IMR-90 (cell line): ENCODE results near the gene PTCHD4. TPM values are rescaled to one million over a fixed set of nuclear protein-coding genes. Genes with fewer than 3 reads are reported as not detected.

ENCODE experiments used
- ATAC-seq: fragments of 200-7000 bp; cut with Tn5 transposase; 2 replicates; pipeline ENCODE4 v1.9.1; 2020; ENCODE audit warnings: low read depth, mild to moderate bottlenecking, moderate library complexity
- BruUV-seq: library from RNA; stranded (reverse); fragments of 400-500 nt; replicated peaks from 2 replicates; lab custom pipeline; 2021; lab: Mats Ljungman, UMichigan
- CTCF ChIA-PET: fragments of 300-600 bp; formaldehyde crosslinking; extraction: SDS; loops from one replicate; lab custom pipeline; 2021; ENCODE audit warnings: antibody characterized with exemption; lab: Yijun Ruan, JAX
- POLR2A ChIA-PET: fragments of 300-600 bp; sonication (Branson Sonifier 250); formaldehyde crosslinking; loops from one replicate; lab custom pipeline; 2022; ENCODE audit warnings: antibody characterized with exemption; ENCODE audit not compliant: unreplicated experiment; lab: Charles Lee
- DNase-seq: peaks from one replicate; pipeline ENCODE4 v3.0.0; 2013
- H2AFZ ChIP-seq: replicated peaks from 2 replicates; pipeline ENCODE3; 2013; ENCODE audit warnings: low read length, mild to moderate bottlenecking; ENCODE audit not compliant: poor library complexity
- H2AK5ac ChIP-seq: 2 replicates; pipeline ENCODE4 v1.6.1; 2013; ENCODE audit warnings: low read depth, low read length, inconsistent platforms
- H2AK9ac ChIP-seq: replicated peaks from 2 replicates; pipeline ENCODE3; 2013; ENCODE audit warnings: mild to moderate bottlenecking, low read depth, low read length, moderate library complexity; ENCODE audit not compliant: poor library complexity
- H2BK120ac ChIP-seq: 2 replicates; pipeline ENCODE4 v1.6.1; 2013; ENCODE audit warnings: low read depth, low read length, inconsistent platforms
- H2BK15ac ChIP-seq: 3 replicates; pipeline ENCODE4 v1.6.1; 2013; ENCODE audit warnings: low read depth, low read length, inconsistent platforms
- H2BK20ac ChIP-seq: 2 replicates; pipeline ENCODE4 v1.6.1; 2013; ENCODE audit warnings: low read depth, mild to moderate bottlenecking, inconsistent platforms, low read length, moderate library complexity
- H2BK5ac ChIP-seq: 2 replicates; pipeline ENCODE4 v1.6.1; 2013; ENCODE audit warnings: mild to moderate bottlenecking, low read depth, low read length, inconsistent platforms; ENCODE audit not compliant: poor library complexity, severe bottlenecking
- H3K14ac ChIP-seq: replicated peaks from 2 replicates; pipeline ENCODE4 v1.6.1; 2013; ENCODE audit warnings: low read depth, low read length, inconsistent platforms
- H3K18ac ChIP-seq: 2 replicates; pipeline ENCODE4 v1.6.1; 2013; ENCODE audit warnings: low read depth, low read length, control low read depth
- H3K23ac ChIP-seq: 2 replicates; pipeline ENCODE4 v1.6.1; 2013; ENCODE audit warnings: low read depth, low read length, inconsistent platforms
- H3K27ac ChIP-seq: 2 replicates; pipeline ENCODE4 v1.5.1; 2013; ENCODE audit warnings: mild to moderate bottlenecking, control low read depth, low read length; ENCODE audit not compliant: insufficient read depth
- H3K27me3 ChIP-seq: 2 replicates; pipeline ENCODE4 v1.6.1; 2013; ENCODE audit warnings: low read length; ENCODE audit not compliant: control insufficient read depth, insufficient read depth
- H3K36me3 ChIP-seq: 2 replicates; pipeline ENCODE4 v1.6.1; 2013; ENCODE audit warnings: low read length, mixed read lengths; ENCODE audit not compliant: control insufficient read depth, insufficient read depth
- H3K4ac ChIP-seq: 2 replicates; pipeline ENCODE4 v1.6.1; 2013; ENCODE audit warnings: low read depth, low read length, inconsistent platforms
- H3K4me1 ChIP-seq: 2 replicates; pipeline ENCODE4 v1.6.1; 2013; ENCODE audit warnings: low read length, mixed read lengths; ENCODE audit not compliant: control insufficient read depth, insufficient read depth
- H3K4me2 ChIP-seq: 2 replicates; pipeline ENCODE4 v1.6.1; 2013; ENCODE audit warnings: low read depth, mild to moderate bottlenecking, control low read depth, low read length, moderate library complexity
- H3K4me3 ChIP-seq: 2 replicates; pipeline ENCODE4 v1.5.1; 2013; ENCODE audit warnings: low read depth, mild to moderate bottlenecking, control low read depth, low read length, moderate library complexity; ENCODE audit not compliant: insufficient read depth
- H3K56ac ChIP-seq: 2 replicates; pipeline ENCODE4 v1.6.1; 2013; ENCODE audit warnings: low read length, inconsistent platforms; ENCODE audit not compliant: insufficient read depth; ENCODE audit errors: extremely low read depth
- H3K79me1 ChIP-seq, 2 experiments: 2 replicates each; pipeline ENCODE4 v1.6.1; 2013; ENCODE audit warnings: low read length in 2 of 2, inconsistent platforms in 1 of 2, low read depth in 1 of 2
- H3K9ac ChIP-seq: 2 replicates; pipeline ENCODE4 v1.6.1; 2013; ENCODE audit warnings: low read depth, low read length, control low read depth
- H3K9me1 ChIP-seq: 2 replicates; pipeline ENCODE4 v1.6.1; 2013; ENCODE audit warnings: low read length, inconsistent platforms; ENCODE audit not compliant: insufficient read depth
- H3K9me3 ChIP-seq: 2 replicates; pipeline ENCODE4 v1.6.1; 2013; ENCODE audit warnings: low read length; ENCODE audit not compliant: control insufficient read depth, insufficient read depth
- H4K20me1 ChIP-seq: 2 replicates; pipeline ENCODE4 v1.6.1; 2013; ENCODE audit warnings: low read length, inconsistent platforms; ENCODE audit not compliant: insufficient read depth
- H4K5ac ChIP-seq: 2 replicates; pipeline ENCODE4 v1.6.1; 2013; ENCODE audit warnings: mild to moderate bottlenecking, low read depth, low read length, control low read depth
- H4K8ac ChIP-seq, 2 experiments: 2 replicates each; pipeline ENCODE4 v1.6.1; 2013; ENCODE audit warnings: low read depth in 2 of 2, low read length in 2 of 2, control low read depth in 1 of 2, inconsistent platforms in 1 of 2
- H4K91ac ChIP-seq: 2 replicates; pipeline ENCODE4 v1.6.1; 2013; ENCODE audit warnings: low read depth, low read length, inconsistent platforms; ENCODE audit not compliant: insufficient read depth
- BHLHE40 ChIP-seq: fragments of 150-350 bp; IDR thresholded peaks from 2 replicates; pipeline ENCODE4 v1.6.1; 2016; ENCODE audit warnings: mild to moderate bottlenecking, low read depth, low read length
- CEBPB ChIP-seq: IDR thresholded peaks from 2 replicates; pipeline ENCODE4 v1.6.1; 2012; ENCODE audit warnings: low read depth, low read length, improper control_type of control experiment
- CHD1 ChIP-seq: IDR thresholded peaks from 2 replicates; pipeline ENCODE4 v1.6.1; 2012; ENCODE audit warnings: low read depth, low read length, improper control_type of control experiment
- CTCF ChIP-seq: conservative IDR thresholded peaks from 2 replicates; pipeline ENCODE4 v1.5.1; 2012; ENCODE audit warnings: mild to moderate bottlenecking, low read depth, low read length, improper control_type of control experiment
- ELK1 ChIP-seq: fragments of 150-350 bp; IDR thresholded peaks from 2 replicates; pipeline ENCODE4 v1.6.1; 2016; ENCODE audit warnings: low read depth, mild to moderate bottlenecking, low read length, moderate library complexity, borderline replicate concordance
- FOS ChIP-seq: fragments of 150-350 bp; IDR thresholded peaks from 2 replicates; pipeline ENCODE4 v1.6.1; 2016; ENCODE audit warnings: low read depth, low read length
- MAFK ChIP-seq: IDR thresholded peaks from 2 replicates; pipeline ENCODE4 v1.6.1; 2012; ENCODE audit warnings: low read depth, low read length, improper control_type of control experiment
- MAZ ChIP-seq: IDR thresholded peaks from 2 replicates; pipeline ENCODE4 v1.6.1; 2012; ENCODE audit warnings: low read depth, mild to moderate bottlenecking, low read length, improper control_type of control experiment, moderate library complexity, borderline replicate concordance
- MXI1 ChIP-seq: IDR thresholded peaks from 2 replicates; pipeline ENCODE4 v1.6.1; 2012; ENCODE audit warnings: low read depth, mild to moderate bottlenecking, low read length, moderate library complexity, borderline replicate concordance
- NFE2L2 ChIP-seq: fragments of 150-350 bp; IDR thresholded peaks from 2 replicates; pipeline ENCODE4 v1.6.1; 2016; ENCODE audit warnings: low read depth, mild to moderate bottlenecking, low read length
- POLR2A ChIP-seq: IDR thresholded peaks from 2 replicates; pipeline ENCODE4 v1.6.1; 2012; ENCODE audit warnings: mild to moderate bottlenecking, low read depth, low read length
- RAD21 ChIP-seq: IDR thresholded peaks from 2 replicates; pipeline ENCODE4 v1.6.1; 2012; ENCODE audit warnings: low read length, improper control_type of control experiment
- RCOR1 ChIP-seq: IDR thresholded peaks from 2 replicates; pipeline ENCODE4 v1.6.1; 2012; ENCODE audit warnings: mild to moderate bottlenecking, low read length, improper control_type of control experiment; ENCODE audit not compliant: insufficient replicate concordance
- RFX5 ChIP-seq: IDR thresholded peaks from 2 replicates; pipeline ENCODE4 v1.8.0; 2012; ENCODE audit warnings: low read depth, mild to moderate bottlenecking, low read length, moderate library complexity
- USF2 ChIP-seq: fragments of 150-350 bp; IDR thresholded peaks from 2 replicates; pipeline ENCODE4 v1.6.1; 2017; ENCODE audit warnings: mild to moderate bottlenecking, antibody characterized with exemption, low read length, low read depth
- dilution Hi-C: fragments of 300-500 bp; cut with HindIII; formaldehyde crosslinking; loops from one replicate; pipeline ENCODE4 v1.14.3; 2018; ENCODE audit warnings: low sequenced_read_pairs; ENCODE audit not compliant: unreplicated experiment
- in situ Hi-C: fragments of 300-500 bp; cut with MboI; formaldehyde crosslinking; loops from 3 replicates; pipeline ENCODE4 v1.14.3; 2019; ENCODE audit warnings: low sequenced_read_pairs, inconsistent platforms, mixed read lengths
- intact Hi-C: fragments of 100-400 bp; cut with micrococcal nuclease; formaldehyde crosslinking; loops from 2 replicates; pipeline ENCODE4 v1.10.0; 2022
- polyA plus RNA-seq, 3 experiments: library from polyadenylated mRNA; depleted of rRNA; stranded (reverse); fragments of >200 nt; gene quantifications; 2 replicates each; pipeline ENCODE4 v1.2.3, GENCODE V29; 2012; ENCODE audit warnings: low replicate concordance in 1 of 3
- total RNA-seq: library from RNA; depleted of rRNA; stranded (reverse); fragments of >200 nt; gene quantifications from 2 replicates; pipeline ENCODE4 v1.2.3, GENCODE V29; 2012

The PTCHD4 gene
- total and polyA plus RNA-seq, 2 of the 4 experiments (the other 2 are of a cell fraction), result 0.53 to 0.72 TPM

- Histone ChIP-seq H3K27ac (no peak overlapping the region), H3K36me3 (no peaks in the 10 kb centered on the region), H3K23ac (no peak overlapping the region), H3K4me3 (no peak overlapping the region), H2BK5ac (no peak overlapping the region), H3K18ac (no peak overlapping the region), H2BK20ac (no peak overlapping the region), H2AK5ac (no peak overlapping the region), H3K9me3 (no peaks in the 10 kb centered on the region), H3K14ac (no peak overlapping the region), H3K79me1 (no peaks in the 10 kb centered on the region), H4K5ac (no peak overlapping the region), H3K56ac (no peak overlapping the region), H2AFZ (no peak overlapping the region), H3K9me1 (no peaks in the 10 kb centered on the region), H3K27me3 (no peaks in the 10 kb centered on the region), H2BK15ac (no peak overlapping the region), H4K20me1 (no peaks in the 10 kb centered on the region), H3K4me2 (no peak overlapping the region), H4K8ac (no peak overlapping the region), H3K4ac (no peak overlapping the region), H2AK9ac (no peak overlapping the region), H4K91ac (no peak overlapping the region), H3K9ac (no peak overlapping the region), H3K4me1 (no peaks in the 10 kb centered on the region), H2BK120ac (no peak overlapping the region)
- ChIA-PET CTCF (no interaction called here), POLR2A (no interaction called here)
- DNase-seq, result no peak
- intact Hi-C loops, result no loop called here
- no TSS peak for BruUV-seq
- in situ Hi-C loops, result no loop called here
- dilution Hi-C loops, result no loop called here
- no peak for TF ChIP-seq USF2
- no peak for TF ChIP-seq BHLHE40
- no peak for TF ChIP-seq ELK1
- no peak for TF ChIP-seq MAFK
- no peak for TF ChIP-seq POLR2A
- no peak for TF ChIP-seq NFE2L2
- TF ChIP-seq RAD21, result no peak
- TF ChIP-seq CEBPB, result no peak
- no peak for TF ChIP-seq MAZ
- no peak for TF ChIP-seq FOS
- TF ChIP-seq RFX5, result no peak
- no peak for TF ChIP-seq CHD1
- TF ChIP-seq MXI1, result no peak
- TF ChIP-seq RCOR1, result no peak
- TF ChIP-seq CTCF, result no peak
- no peak for ATAC-seq
Observed at GRCh38 chr6:48078120-48078519, 32.9 kb downstream of the PTCHD4 start.
